Fibroblast of skin of right quadriceps (primary cell): ENCODE results near the gene SMG6.

ENCODE experiments used
- DNase-seq: peaks from one replicate; pipeline ENCODE4 v3.0.0-alpha.2; 2013

SMG6 gene

GRCh38 chr17:2070241-2071023, 233.2 kb downstream of the SMG6 start:
- no peak for DNase-seq

GRCh38 chr17:2068519-2069051, 235.0 kb downstream of the SMG6 start:
- DNase-seq = peak; percentile 71

GRCh38 chr17:2068031-2068518, 235.5 kb downstream of the SMG6 start:
- DNase-seq = peak; percentile 92

- DNase-seq = peak; percentile 68
Observed at GRCh38 chr17:2067608-2068024, 236.0 kb downstream of the SMG6 start.

GRCh38 chr17:2067048-2067561, 236.5 kb downstream of the SMG6 start:
- DNase-seq = no peak

- DNase-seq = no peak
Observed at GRCh38 chr17:2065949-2066400, 237.6 kb downstream of the SMG6 start.

- DNase-seq = peak; percentile 74
Observed at GRCh38 chr17:2064980-2065785, 238.4 kb downstream of the SMG6 start.

GRCh38 chr17:2064520-2064971, 239.0 kb downstream of the SMG6 start:
- DNase-seq = no peak

GRCh38 chr17:2064147-2064489, 239.5 kb downstream of the SMG6 start:
- DNase-seq = no peak

- peak; percentile 87 for DNase-seq
Observed at GRCh38 chr17:2063261-2064146, 240.1 kb downstream of the SMG6 start.

GRCh38 chr17:2062571-2063183, 240.9 kb downstream of the SMG6 start:
- peak; percentile 72 for DNase-seq

GRCh38 chr17:2061441-2061958, 242.1 kb downstream of the SMG6 start:
- no peak for DNase-seq

- no peak for DNase-seq
Observed at GRCh38 chr17:2060681-2061440, 242.7 kb downstream of the SMG6 start.

- no peak for DNase-seq
Observed at GRCh38 chr17:2060385-2060658, 243.3 kb downstream of the SMG6 start.

- DNase-seq = no peak
Observed at GRCh38 chr17:2059547-2060384, 243.8 kb downstream of the SMG6 start.

GRCh38 chr17:2058586-2059546, 244.7 kb downstream of the SMG6 start:
- DNase-seq = peak; percentile 80

- DNase-seq = peak; percentile 49
Observed at GRCh38 chr17:2057760-2058585, 245.6 kb downstream of the SMG6 start.
